OCI-LY1 (cell line): ENCODE results near the gene FAM53B.

ENCODE experiments used
- H2AFZ ChIP-seq: fragments of 200-600 bp; sonication (generic), shearing (Covaris generic); 2 replicates; pipeline ENCODE4 v1.6.0; 2014; ENCODE audit warnings: antibody characterized with exemption, mild to moderate bottlenecking, low read length
- H3F3A ChIP-seq: fragments of 200-600 bp; sonication (generic), shearing (Covaris generic); 2 replicates; pipeline ENCODE4 v1.6.0; 2014; ENCODE audit warnings: mild to moderate bottlenecking, antibody characterized with exemption, low read length, moderate library complexity; ENCODE audit not compliant: insufficient read depth
- H3K27ac ChIP-seq: fragments of 200-600 bp; sonication (generic); 2 replicates; pipeline ENCODE4 v1.5.1; 2014; ENCODE audit warnings: low read length, mixed run types, mild to moderate bottlenecking, low read depth; ENCODE audit not compliant: poor library complexity, severe bottlenecking
- H3K27me3 ChIP-seq: fragments of 200-600 bp; sonication (generic); 2 replicates; pipeline ENCODE4 v1.6.0; 2014; ENCODE audit warnings: antibody characterized with exemption, mild to moderate bottlenecking, low read length, moderate library complexity; ENCODE audit not compliant: insufficient read depth
- H3K36me3 ChIP-seq: fragments of 200-600 bp; sonication (generic); 2 replicates; pipeline ENCODE4 v1.6.1; 2014; ENCODE audit warnings: mild to moderate bottlenecking, antibody characterized with exemption, low read length, moderate library complexity, mixed read lengths; ENCODE audit not compliant: insufficient read depth
- H3K4me1 ChIP-seq: fragments of 200-600 bp; sonication (generic); 2 replicates; pipeline ENCODE4 v1.5.1; 2014; ENCODE audit warnings: mild to moderate bottlenecking, low read length, moderate library complexity; ENCODE audit not compliant: insufficient read depth, severe bottlenecking
- H3K4me2 ChIP-seq: fragments of 200-600 bp; sonication (generic), shearing (Covaris generic); 2 replicates; pipeline ENCODE4 v1.6.1; 2014; ENCODE audit warnings: low read length
- H3K4me3 ChIP-seq: fragments of 200-600 bp; sonication (generic); 2 replicates; pipeline ENCODE4 v1.5.1; 2014; ENCODE audit warnings: low read length, low read depth, mild to moderate bottlenecking, mixed read lengths; ENCODE audit not compliant: poor library complexity, severe bottlenecking
- H3K79me2 ChIP-seq: fragments of 200-600 bp; shearing (Covaris generic); 2 replicates; pipeline ENCODE4 v1.6.1; 2016; ENCODE audit warnings: mixed run types, low read length, mixed read lengths; ENCODE audit not compliant: insufficient read depth
- H3K9ac ChIP-seq: fragments of 200-600 bp; sonication (generic), shearing (Covaris generic); 2 replicates; pipeline ENCODE4 v1.6.1; 2014; ENCODE audit warnings: mild to moderate bottlenecking, low read length, mixed read lengths
- H3K9me2 ChIP-seq: fragments of 200-600 bp; sonication (generic), shearing (Covaris generic); 2 replicates; pipeline ENCODE4 v1.6.1; 2014; ENCODE audit warnings: low read depth, mild to moderate bottlenecking, low read length, mixed read lengths
- H3K9me3 ChIP-seq: fragments of 200-600 bp; shearing (Covaris generic); 2 replicates; pipeline ENCODE4 v1.6.1; 2014; ENCODE audit warnings: low read length, mixed read lengths
- H4K20me1 ChIP-seq: fragments of 200-600 bp; sonication (generic), shearing (Covaris generic); 2 replicates; pipeline ENCODE4 v1.6.0; 2016; ENCODE audit warnings: mild to moderate bottlenecking, low read length; ENCODE audit not compliant: insufficient read depth
- EZH2 ChIP-seq: fragments of 200-600 bp; sonication (generic), shearing (Covaris generic); IDR thresholded peaks from 2 replicates; pipeline ENCODE4 v1.8.0; 2017; ENCODE audit warnings: borderline replicate concordance, mixed run types, mild to moderate bottlenecking, antibody characterized with exemption, low read length, moderate library complexity, mixed read lengths
- TF ChIP-seq, protein P1 (sequence below): fragments of 200-600 bp; sonication (generic), shearing (Covaris generic); IDR thresholded peaks from 2 replicates; pipeline ENCODE4 v1.5.1; 2017; ENCODE audit warnings: mild to moderate bottlenecking, antibody characterized with exemption, low read length, moderate library complexity, mixed read lengths

The FAM53B gene

DNA sequence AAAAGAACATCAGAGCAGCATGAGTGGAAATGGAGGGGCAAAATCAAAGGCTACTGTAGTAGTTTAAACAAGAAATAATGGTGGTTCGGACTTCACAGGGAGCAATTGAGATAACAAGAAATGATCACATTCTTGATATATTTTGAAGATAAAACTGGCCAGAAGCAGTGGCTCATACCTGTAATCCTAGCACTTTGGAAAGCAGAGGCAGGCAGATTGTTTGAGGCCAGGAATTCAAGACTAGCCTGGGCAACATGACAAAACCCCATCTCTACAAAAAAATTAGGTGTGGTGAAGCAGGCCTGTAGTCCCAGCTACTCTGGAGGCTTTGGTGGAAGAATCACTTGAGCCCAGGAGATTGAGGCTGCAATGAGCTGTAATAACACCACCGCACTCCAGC lies 24.6 kb upstream of the FAM53B start:
- Histone ChIP-seq H3K27me3 (no peaks in the 10 kb centered on the region), H3K36me3 (peaks cover 49% of the 10 kb centered on the region), H4K20me1 (no peaks in the 10 kb centered on the region), H3K27ac (no peak overlapping the region), H3K4me1 (no peaks in the 10 kb centered on the region), H3K9me3 (no peaks in the 10 kb centered on the region), H3K79me2 (no peaks in the 10 kb centered on the region), H3K9ac (no peak overlapping the region), H3K4me2 (no peak overlapping the region), H3K9me2 (no peaks in the 10 kb centered on the region), H3K4me3 (no peak overlapping the region), H2AFZ (no peak overlapping the region), H3F3A (no peaks in the 10 kb centered on the region)
- no peak for TF ChIP-seq EZH2
- TF ChIP-seq, protein P1, sequence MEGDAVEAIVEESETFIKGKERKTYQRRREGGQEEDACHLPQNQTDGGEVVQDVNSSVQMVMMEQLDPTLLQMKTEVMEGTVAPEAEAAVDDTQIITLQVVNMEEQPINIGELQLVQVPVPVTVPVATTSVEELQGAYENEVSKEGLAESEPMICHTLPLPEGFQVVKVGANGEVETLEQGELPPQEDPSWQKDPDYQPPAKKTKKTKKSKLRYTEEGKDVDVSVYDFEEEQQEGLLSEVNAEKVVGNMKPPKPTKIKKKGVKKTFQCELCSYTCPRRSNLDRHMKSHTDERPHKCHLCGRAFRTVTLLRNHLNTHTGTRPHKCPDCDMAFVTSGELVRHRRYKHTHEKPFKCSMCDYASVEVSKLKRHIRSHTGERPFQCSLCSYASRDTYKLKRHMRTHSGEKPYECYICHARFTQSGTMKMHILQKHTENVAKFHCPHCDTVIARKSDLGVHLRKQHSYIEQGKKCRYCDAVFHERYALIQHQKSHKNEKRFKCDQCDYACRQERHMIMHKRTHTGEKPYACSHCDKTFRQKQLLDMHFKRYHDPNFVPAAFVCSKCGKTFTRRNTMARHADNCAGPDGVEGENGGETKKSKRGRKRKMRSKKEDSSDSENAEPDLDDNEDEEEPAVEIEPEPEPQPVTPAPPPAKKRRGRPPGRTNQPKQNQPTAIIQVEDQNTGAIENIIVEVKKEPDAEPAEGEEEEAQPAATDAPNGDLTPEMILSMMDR = no peak

DNA sequence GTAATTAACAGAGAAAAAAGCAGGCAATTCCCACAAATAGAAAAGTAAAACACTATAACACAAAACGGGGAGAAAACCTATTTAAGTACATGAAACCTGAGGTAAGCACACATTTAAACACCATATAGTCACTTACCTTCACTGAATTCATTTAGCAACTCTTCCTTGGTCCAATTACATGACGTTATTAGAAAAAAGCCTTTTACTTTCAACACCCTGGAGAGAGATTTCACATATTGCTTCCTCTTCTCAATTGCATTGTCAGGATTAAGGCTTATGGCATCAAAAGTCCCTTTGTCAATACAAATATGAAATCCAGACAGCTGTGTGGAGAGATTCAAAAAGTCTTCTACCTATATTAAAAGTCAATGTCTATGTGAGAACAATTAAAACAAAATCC lies 21.1 kb upstream of the FAM53B start:
- Histone ChIP-seq H3K79me2 (no peaks in the 10 kb centered on the region), H3F3A (no peaks in the 10 kb centered on the region), H3K27ac (no peak overlapping the region), H3K27me3 (no peaks in the 10 kb centered on the region), H3K4me2 (no peak overlapping the region), H3K4me3 (no peak overlapping the region), H3K9me2 (no peaks in the 10 kb centered on the region), H4K20me1 (no peaks in the 10 kb centered on the region), H3K4me1 (no peaks in the 10 kb centered on the region), H3K9ac (no peak overlapping the region), H3K36me3 (peaks cover 34% of the 10 kb centered on the region; the same call in 1 of the 2 replicates), H3K9me3 (no peaks in the 10 kb centered on the region), H2AFZ (no peak overlapping the region)
- TF ChIP-seq, protein P1 = no peak
- TF ChIP-seq EZH2 = no peak

DNA sequence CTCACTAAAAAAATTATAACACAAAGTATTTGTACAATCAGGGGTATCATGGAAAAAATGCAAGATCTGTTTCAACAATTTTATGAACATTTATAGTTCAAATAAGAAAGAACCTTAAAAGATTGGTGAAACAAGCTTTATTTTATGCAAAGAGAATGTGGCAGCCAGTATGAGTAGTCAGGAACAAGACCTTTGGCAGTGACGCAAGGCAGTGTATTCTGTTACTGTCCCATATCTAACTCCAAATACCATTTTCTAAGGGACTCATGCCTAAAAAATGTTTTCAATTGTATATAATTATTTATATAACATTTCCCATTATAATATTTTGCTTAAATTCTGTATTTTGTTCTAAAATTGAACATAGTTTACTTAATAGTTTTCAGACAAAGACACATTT lies 19.1 kb upstream of the FAM53B start:
- Histone ChIP-seq H3K79me2 (no peaks in the 10 kb centered on the region), H3K4me3 (no peak overlapping the region), H3K36me3 (peaks cover 50% of the 10 kb centered on the region; the same call in 1 of the 2 replicates), H3K27ac (no peak overlapping the region), H3K4me2 (no peak overlapping the region), H3K9me2 (no peaks in the 10 kb centered on the region), H3K4me1 (no peaks in the 10 kb centered on the region), H2AFZ (no peak overlapping the region), H3K9ac (no peak overlapping the region), H3F3A (no peaks in the 10 kb centered on the region), H3K27me3 (no peaks in the 10 kb centered on the region), H4K20me1 (no peaks in the 10 kb centered on the region), H3K9me3 (no peaks in the 10 kb centered on the region)
- TF ChIP-seq, protein P1 = no peak
- no peak for TF ChIP-seq EZH2
